Measurements from ENCODE around the gene FZR1. TPM values are rescaled to one million over a fixed set of nuclear protein-coding genes. Genes with fewer than 3 reads are reported as not detected.

The FZR1 gene
- total and polyA plus RNA-seq, 9 of the 15 experiments (the other 6 are each of a cell fraction or from before 2014, with no cell fraction given), result 0.18 to 48.0 (median 22.2) TPM

GRCh38 chr19:3508771-3509535 lies 2.8 kb downstream of the FZR1 start:
- ATAC-seq, result no peak
- Histone ChIP-seq H3K9me3 (replicated peaks; ENCODE audit: control insufficient read depth, insufficient read depth, low read depth, low read length) (no peaks in the 10 kb centered on the region), H3K27me3 (ENCODE audit: control insufficient read depth in 2 of 2, insufficient read depth in 2 of 2, low read length in 2 of 2) (no peaks in the 10 kb centered on the region), H3K4me1 (replicated peaks in 1 of 2; ENCODE audit: control insufficient read depth in 2 of 2, insufficient read depth in 2 of 2, low read length in 2 of 2) (peaks cover 17 to 85% of the 10 kb centered on the region in 2 experiments; a peak in 4 of 5 replicates), H2AFZ (ENCODE audit: low read depth, low read length) (no peak overlapping the region), H3K27ac (ENCODE audit: extremely low read depth, low read depth, low read length) (peak overlapping the region; percentile 30; the same call in 1 of the 3 replicates), H4K20me1 (replicated peaks; ENCODE audit: control insufficient read depth, insufficient read depth, low read length) (peaks cover 52% of the 10 kb centered on the region), H3K9me1 (ENCODE audit: control insufficient read depth, insufficient read depth, low read length) (peaks cover 14% of the 10 kb centered on the region), H3K4me3 (no peak overlapping the region), H3K36me3 (ENCODE audit: control insufficient read depth, insufficient read depth, low read length) (peaks cover 38% of the 10 kb centered on the region; the same call in 2 of the 3 replicates), H3K4me2 (ENCODE audit: insufficient read depth, low read length) (no peak overlapping the region), H3K9ac (ENCODE audit: insufficient read depth in 1 of 2, low read depth in 2 of 2, low read length in 2 of 2) (peak overlapping the region in 1 of 2 experiments; percentile 53; a peak in 2 of 4 replicates), H3K79me2 (ENCODE audit: control insufficient read depth, insufficient read depth, low read length) (peaks cover 80% of the 10 kb centered on the region)
- no TSS peak for BruUV-seq (replicated peaks)
- CTCF ChIA-PET (ENCODE audit: low intra/inter-chr PET ratio), result no interaction called here
- POLR2A ChIA-PET, result interaction anchor here (1.4 kb wide), 1 partner anchor 12 kb away, joined by 4 read pairs; no protein-coding TSS in a partner anchor
- no peak for FAIRE-seq
- 76% methylated on average over 19 of the region's 23 CpGs for WGBS (ENCODE audit: insufficient coverage, low coverage, missing lambda C conversion rate)
- intact Hi-C loops (cut with micrococcal nuclease) (no loop called here), in situ Hi-C loops (cut with MboI) (no loop called here)
- DNase-seq (ENCODE audit: extremely low read depth in 1 of 4, low spot score in 3 of 4), result peak in 1 of 4 experiments; percentile 25
- TF ChIP-seq POLR2G (IDR thresholded peaks at IDR 0.05; ENCODE audit: low read depth, low read length) (0 out of 2 replicates have a peak, but pooled peaks have one; percentile 22), RBFOX2 (IDR thresholded peaks at IDR 0.05; ENCODE audit: low read depth, low read length) (peak; percentile 39; the same call in 1 of the 2 replicates), MAX (CRISPR knock-in tag; IDR thresholded peaks at IDR 0.05) (peak; percentile 36; the same call in 1 of the 2 replicates), TCF3 (CRISPR knock-in tag; IDR thresholded peaks at IDR 0.05) (no peak), EGR1 (conservative IDR thresholded peaks at IDR 0.05) (peak; percentile 81), ZZZ3 (IDR thresholded peaks at IDR 0.05) (no peak)
- TF ChIP-seq, protein P1, sequence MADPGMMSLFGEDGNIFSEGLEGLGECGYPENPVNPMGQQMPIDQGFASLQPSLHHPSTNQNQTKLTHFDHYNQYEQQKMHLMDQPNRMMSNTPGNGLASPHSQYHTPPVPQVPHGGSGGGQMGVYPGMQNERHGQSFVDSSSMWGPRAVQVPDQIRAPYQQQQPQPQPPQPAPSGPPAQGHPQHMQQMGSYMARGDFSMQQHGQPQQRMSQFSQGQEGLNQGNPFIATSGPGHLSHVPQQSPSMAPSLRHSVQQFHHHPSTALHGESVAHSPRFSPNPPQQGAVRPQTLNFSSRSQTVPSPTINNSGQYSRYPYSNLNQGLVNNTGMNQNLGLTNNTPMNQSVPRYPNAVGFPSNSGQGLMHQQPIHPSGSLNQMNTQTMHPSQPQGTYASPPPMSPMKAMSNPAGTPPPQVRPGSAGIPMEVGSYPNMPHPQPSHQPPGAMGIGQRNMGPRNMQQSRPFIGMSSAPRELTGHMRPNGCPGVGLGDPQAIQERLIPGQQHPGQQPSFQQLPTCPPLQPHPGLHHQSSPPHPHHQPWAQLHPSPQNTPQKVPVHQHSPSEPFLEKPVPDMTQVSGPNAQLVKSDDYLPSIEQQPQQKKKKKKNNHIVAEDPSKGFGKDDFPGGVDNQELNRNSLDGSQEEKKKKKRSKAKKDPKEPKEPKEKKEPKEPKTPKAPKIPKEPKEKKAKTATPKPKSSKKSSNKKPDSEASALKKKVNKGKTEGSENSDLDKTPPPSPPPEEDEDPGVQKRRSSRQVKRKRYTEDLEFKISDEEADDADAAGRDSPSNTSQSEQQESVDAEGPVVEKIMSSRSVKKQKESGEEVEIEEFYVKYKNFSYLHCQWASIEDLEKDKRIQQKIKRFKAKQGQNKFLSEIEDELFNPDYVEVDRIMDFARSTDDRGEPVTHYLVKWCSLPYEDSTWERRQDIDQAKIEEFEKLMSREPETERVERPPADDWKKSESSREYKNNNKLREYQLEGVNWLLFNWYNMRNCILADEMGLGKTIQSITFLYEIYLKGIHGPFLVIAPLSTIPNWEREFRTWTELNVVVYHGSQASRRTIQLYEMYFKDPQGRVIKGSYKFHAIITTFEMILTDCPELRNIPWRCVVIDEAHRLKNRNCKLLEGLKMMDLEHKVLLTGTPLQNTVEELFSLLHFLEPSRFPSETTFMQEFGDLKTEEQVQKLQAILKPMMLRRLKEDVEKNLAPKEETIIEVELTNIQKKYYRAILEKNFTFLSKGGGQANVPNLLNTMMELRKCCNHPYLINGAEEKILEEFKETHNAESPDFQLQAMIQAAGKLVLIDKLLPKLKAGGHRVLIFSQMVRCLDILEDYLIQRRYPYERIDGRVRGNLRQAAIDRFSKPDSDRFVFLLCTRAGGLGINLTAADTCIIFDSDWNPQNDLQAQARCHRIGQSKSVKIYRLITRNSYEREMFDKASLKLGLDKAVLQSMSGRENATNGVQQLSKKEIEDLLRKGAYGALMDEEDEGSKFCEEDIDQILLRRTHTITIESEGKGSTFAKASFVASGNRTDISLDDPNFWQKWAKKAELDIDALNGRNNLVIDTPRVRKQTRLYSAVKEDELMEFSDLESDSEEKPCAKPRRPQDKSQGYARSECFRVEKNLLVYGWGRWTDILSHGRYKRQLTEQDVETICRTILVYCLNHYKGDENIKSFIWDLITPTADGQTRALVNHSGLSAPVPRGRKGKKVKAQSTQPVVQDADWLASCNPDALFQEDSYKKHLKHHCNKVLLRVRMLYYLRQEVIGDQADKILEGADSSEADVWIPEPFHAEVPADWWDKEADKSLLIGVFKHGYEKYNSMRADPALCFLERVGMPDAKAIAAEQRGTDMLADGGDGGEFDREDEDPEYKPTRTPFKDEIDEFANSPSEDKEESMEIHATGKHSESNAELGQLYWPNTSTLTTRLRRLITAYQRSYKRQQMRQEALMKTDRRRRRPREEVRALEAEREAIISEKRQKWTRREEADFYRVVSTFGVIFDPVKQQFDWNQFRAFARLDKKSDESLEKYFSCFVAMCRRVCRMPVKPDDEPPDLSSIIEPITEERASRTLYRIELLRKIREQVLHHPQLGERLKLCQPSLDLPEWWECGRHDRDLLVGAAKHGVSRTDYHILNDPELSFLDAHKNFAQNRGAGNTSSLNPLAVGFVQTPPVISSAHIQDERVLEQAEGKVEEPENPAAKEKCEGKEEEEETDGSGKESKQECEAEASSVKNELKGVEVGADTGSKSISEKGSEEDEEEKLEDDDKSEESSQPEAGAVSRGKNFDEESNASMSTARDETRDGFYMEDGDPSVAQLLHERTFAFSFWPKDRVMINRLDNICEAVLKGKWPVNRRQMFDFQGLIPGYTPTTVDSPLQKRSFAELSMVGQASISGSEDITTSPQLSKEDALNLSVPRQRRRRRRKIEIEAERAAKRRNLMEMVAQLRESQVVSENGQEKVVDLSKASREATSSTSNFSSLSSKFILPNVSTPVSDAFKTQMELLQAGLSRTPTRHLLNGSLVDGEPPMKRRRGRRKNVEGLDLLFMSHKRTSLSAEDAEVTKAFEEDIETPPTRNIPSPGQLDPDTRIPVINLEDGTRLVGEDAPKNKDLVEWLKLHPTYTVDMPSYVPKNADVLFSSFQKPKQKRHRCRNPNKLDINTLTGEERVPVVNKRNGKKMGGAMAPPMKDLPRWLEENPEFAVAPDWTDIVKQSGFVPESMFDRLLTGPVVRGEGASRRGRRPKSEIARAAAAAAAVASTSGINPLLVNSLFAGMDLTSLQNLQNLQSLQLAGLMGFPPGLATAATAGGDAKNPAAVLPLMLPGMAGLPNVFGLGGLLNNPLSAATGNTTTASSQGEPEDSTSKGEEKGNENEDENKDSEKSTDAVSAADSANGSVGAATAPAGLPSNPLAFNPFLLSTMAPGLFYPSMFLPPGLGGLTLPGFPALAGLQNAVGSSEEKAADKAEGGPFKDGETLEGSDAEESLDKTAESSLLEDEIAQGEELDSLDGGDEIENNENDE (IDR thresholded peaks at IDR 0.05; ENCODE audit: low read depth, low read length), result no peak
